ENCODE data around the gene PAM.

- TF ChIP-seq CTCF (conservative IDR thresholded peaks at IDR 0.05; ENCODE audit: low read depth, low read length) (no peak), EZH2 (IDR thresholded peaks at IDR 0.05; ENCODE audit: low read length, unreplicated experiment) (no peak)
Measured at GRCh38 chr5:103016167-103016566, 261.1 kb downstream of the PAM start.

Data from PC-3 (cell line).